GM19395 (cell line): Measurements from ENCODE around the gene AP3B1.
"Not testable (repeated sequence)": the region's sequence is repeated elsewhere in the genome, so short reads cannot be mapped to it uniquely, and the experiment has no call there.

Source experiments
- ATAC-seq: cut with Tn5 transposase; IDR thresholded peaks from one replicate; pipeline ENCODE4 v1.9.1; 2021; ENCODE audit warnings: mild to moderate bottlenecking, moderate library complexity; ENCODE audit not compliant: unreplicated experiment

AP3B1 gene

GRCh38 chr5:78077369-78078068 lies 217.0 kb downstream of the AP3B1 start:
- no peak for ATAC-seq

- no peak for ATAC-seq
Observed at GRCh38 chr5:78076351-78076750, 218.1 kb downstream of the AP3B1 start.

DNA sequence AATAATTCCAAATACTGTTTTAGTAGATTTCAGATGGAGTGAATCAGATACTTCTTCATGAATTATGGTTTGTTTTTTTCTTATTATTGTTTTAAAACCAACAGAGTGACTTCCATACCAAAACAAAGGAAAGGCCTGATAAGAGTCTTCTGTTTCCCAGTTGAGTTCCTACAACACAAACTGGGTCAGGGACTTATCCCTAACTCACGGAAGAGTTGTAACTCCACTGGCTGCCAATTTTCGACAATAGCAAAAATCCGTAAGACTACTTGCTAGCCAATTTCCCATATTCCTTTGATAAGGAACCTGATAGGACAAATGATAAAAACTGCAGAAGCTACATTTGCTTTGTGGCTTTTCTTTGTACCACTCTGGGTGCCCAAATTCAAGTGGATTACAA lies 219.2 kb downstream of the AP3B1 start:
- no peak for ATAC-seq

- not testable (repeated sequence) for ATAC-seq
Observed at GRCh38 chr5:78070691-78071090, 223.8 kb downstream of the AP3B1 start.

GRCh38 chr5:78067581-78067980 lies 226.9 kb downstream of the AP3B1 start:
- not testable (repeated sequence) for ATAC-seq

- not testable (repeated sequence) for ATAC-seq
Observed at GRCh38 chr5:78066722-78067121, 227.8 kb downstream of the AP3B1 start.

DNA sequence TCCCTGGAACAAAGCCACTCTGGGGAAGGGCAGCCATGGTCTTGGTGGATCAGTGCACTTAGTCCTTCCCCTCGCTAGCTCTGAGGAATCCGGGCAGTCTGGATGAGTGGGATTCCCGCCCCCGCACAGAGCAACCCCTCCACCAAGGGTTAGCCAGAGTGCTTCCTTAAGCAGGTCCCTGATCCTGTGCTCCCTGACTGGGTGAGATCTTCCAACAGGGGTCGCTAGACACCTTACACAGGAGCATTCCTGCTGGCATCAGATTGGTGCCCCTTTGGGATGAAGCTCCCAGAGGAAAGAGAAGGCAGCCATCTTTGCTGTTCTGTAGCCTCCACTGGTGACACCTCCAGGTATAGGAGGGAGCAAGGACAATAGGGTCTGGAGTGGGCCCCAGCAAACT lies 228.8 kb downstream of the AP3B1 start:
- ATAC-seq: no peak

GRCh38 chr5:78064941-78065472 lies 229.5 kb downstream of the AP3B1 start:
- no peak for ATAC-seq

DNA sequence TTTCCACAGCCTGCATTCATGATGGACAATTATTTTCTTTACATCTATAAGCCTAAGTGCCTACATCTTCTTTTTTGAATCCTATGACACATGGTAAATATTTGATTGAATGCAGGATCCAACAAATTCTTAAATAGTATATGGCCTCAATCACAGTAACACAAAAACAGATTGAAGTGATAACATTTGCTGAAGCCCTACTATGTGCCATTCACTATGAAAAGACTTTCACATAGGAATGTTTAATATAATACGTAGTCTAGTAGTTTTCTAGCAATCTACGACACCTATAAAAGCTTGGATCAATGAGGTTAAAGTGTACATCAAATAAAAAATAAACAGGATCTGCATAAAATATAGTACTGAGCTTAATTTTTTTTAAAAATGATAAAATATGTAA lies 231.0 kb downstream of the AP3B1 start:
- ATAC-seq: no peak

DNA sequence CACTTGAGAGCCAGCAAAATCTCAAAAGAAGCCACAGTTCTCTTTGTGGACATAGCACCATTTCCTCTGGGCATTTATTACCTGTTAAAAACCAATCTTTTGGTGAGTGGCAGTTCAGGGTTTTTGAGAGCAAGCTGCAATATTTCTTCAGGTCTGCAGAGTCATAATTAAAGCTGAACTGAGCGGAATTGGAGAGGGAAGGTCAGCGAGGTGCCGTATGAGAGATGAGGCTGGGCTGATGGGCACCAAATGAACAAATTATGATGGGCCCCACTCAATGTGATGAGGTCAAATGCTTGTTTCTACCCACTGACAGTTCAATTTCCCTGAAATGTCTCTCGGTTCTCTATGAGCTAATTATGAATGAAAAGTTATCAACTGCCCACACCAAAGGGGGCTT lies 231.9 kb downstream of the AP3B1 start:
- ATAC-seq: no peak

GRCh38 chr5:78060421-78060820 lies 234.1 kb downstream of the AP3B1 start:
- ATAC-seq: no peak

GRCh38 chr5:78058625-78059024 lies 235.9 kb downstream of the AP3B1 start:
- ATAC-seq: no peak

DNA sequence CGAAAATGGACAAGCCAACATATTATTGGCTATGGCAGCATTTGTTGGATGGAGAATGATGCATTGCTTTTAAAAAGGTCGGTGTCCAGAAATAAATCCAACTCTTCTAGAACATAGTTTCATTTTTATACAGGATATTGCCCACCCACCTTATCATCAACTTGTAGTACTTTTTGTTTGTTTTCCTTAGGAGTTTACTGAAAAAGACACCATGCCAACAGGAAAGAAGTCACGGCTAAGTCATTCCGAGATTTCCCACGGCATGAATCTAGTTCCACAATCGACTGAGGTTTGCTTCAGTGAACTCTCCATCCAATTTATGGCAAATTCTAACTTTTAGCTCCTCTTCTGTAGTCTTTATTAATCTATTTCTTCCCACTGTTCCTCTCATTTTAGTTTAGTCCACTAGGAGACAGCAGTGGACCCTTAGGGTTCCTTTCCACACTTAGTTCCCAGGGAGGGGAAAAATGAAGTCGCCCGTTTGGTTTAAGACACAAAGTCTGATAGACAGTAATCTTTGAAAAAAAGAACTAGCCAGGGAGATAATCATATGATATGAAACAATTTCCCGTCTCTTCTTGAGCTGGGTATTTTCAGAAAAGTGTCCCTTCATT lies 237.5 kb downstream of the AP3B1 start:
- no peak for ATAC-seq

- no peak for ATAC-seq
Observed at GRCh38 chr5:78056053-78056452, 238.4 kb downstream of the AP3B1 start.

DNA sequence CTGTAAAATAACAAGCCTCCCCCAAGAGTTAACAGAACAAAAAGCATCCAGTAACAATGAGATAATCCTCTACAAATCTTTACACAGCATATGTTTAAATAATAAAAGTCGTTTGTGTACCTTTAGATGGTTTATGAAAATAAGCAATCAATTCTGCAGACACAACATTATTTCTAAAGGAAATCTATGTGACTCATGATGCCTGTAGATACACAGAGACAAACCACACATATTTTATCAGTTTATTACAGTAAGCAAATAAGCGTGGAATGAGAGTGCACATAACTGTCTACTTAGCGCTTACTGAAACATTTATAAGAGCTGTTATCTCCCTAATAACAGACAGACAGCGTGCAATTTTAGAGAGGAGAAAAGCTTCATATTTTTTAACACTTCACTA lies 243.6 kb downstream of the AP3B1 start:
- ATAC-seq: no peak

- not testable (repeated sequence) for ATAC-seq
Observed at GRCh38 chr5:78046823-78047222, 247.7 kb downstream of the AP3B1 start.

DNA sequence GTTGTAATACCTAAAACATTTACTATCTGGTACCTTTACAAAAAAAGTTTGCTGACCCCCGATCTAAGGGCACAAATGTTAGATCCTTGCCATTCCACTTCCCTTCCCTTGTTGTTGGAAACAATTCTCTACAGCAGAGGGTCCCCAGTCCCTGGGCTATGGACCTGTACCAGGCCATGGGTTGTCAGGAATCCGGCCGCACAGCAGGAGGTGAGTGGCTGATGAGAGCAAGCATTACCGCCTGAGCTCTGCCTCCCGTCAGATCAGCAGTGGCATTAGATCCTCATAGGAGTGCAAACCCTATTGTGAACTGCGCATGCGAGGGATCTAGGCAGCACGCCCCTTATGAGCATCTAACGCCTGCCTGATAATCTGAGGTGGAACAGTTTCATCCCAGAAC lies 248.5 kb downstream of the AP3B1 start:
- ATAC-seq: no peak

- no peak for ATAC-seq
Observed at GRCh38 chr5:78041805-78042204, 252.7 kb downstream of the AP3B1 start.

GRCh38 chr5:78025540-78025939 lies 269.0 kb downstream of the AP3B1 start:
- ATAC-seq: no peak

DNA sequence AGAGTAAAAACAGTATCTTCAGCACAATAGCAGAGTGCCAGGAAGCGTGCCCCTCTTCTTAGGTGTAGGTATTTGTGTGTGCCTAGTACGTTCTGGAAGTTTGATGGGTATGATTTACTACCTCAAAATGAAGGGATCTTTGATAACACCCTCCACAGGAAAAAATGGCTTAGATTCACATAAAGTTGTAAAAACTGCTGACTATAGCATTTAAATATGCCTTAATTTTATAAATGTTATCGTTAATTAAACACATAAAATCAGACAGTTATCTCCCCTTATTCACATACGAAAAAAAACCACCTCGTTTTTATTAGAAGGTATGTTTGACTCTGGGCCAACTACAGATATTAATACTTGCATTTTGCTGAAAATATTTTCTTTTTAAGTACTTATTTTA lies 274.8 kb downstream of the AP3B1 start:
- no peak for ATAC-seq

DNA sequence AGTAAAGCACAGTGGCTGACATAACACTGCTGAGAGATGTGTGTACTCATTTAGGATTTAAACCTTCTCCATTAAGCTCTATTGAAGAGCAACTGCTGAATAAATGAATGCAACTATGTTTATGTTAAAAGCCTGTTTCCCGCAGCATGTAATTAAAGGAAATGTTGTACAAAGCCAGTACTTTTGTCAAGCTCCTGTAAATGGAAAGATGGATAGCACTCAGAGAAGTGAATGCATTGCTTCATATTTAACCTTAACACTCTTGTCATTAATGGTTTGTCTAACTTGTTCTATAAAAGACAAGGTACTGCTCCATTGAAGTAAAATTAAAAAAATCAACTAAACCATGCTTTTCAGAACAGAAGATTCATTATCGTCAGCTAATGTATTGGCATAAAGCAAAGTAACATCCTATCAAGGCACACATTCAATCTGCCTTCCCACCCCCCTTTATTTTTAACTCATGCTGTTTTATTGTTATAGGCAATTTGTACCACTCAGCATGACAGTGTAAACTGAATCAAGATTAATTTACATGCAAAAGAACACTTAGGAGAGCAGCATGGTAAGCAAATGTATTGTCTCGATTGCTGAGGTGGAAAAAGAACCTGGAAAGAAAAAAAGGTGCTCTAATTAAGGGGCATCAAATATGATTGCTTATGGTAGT lies 277.5 kb downstream of the AP3B1 start:
- ATAC-seq: no peak

DNA sequence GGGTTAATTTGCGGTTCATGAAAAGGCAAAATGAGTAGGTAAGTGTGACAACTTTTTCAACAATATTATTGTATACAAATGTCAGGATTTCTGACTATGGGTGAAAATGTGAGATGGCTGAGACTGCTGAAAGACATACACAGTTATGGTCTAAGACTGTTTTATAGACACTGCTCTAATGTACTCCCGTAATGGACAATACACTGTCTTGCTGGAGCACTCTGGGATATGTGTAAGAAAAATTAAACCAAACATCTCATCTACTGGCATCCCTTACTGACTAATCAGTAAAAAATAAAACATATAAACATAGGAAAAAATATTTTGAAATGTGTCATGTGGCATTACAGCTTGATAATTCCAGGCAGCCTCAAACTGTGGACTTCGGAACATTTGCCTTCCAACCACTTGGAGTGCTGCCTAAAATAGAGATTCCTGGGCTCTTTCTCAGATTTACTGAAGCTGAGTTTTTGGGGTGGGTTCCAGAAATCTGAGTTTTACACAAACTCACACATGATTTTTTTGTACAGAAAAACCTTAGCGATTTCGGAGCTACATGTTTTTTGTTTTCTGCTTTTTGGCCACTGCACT lies 284.5 kb downstream of the AP3B1 start:
- ATAC-seq: no peak
